ENCODE data around the gene PIP4K2A.

GRCh38 chr10:22699976-22700375 is 14.4 kb downstream of the PIP4K2A start:
- TF ChIP-seq, protein P1, sequence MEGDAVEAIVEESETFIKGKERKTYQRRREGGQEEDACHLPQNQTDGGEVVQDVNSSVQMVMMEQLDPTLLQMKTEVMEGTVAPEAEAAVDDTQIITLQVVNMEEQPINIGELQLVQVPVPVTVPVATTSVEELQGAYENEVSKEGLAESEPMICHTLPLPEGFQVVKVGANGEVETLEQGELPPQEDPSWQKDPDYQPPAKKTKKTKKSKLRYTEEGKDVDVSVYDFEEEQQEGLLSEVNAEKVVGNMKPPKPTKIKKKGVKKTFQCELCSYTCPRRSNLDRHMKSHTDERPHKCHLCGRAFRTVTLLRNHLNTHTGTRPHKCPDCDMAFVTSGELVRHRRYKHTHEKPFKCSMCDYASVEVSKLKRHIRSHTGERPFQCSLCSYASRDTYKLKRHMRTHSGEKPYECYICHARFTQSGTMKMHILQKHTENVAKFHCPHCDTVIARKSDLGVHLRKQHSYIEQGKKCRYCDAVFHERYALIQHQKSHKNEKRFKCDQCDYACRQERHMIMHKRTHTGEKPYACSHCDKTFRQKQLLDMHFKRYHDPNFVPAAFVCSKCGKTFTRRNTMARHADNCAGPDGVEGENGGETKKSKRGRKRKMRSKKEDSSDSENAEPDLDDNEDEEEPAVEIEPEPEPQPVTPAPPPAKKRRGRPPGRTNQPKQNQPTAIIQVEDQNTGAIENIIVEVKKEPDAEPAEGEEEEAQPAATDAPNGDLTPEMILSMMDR (IDR thresholded peaks at IDR 0.05): no peak
- TF ChIP-seq POLR2A (IDR thresholded peaks at IDR 0.05) (no peak), POLR2AphosphoS5 (IDR thresholded peaks at IDR 0.05) (no peak)

All from suprapubic skin (tissue), 4 donors.